GM18861 (cell line): Measurements from ENCODE around the gene FAHD2A.
"Not testable (repeated sequence)": the region's sequence is repeated elsewhere in the genome, so short reads cannot be mapped to it uniquely, and the experiment has no call there.

Source experiments
- ATAC-seq: cut with Tn5 transposase; IDR thresholded peaks from one replicate; pipeline ENCODE4 v1.9.1; 2021; ENCODE audit not compliant: unreplicated experiment

The FAHD2A gene

GRCh38 chr2:95389245-95390119 is 13.0 kb upstream of the FAHD2A start:
- no peak for ATAC-seq

GRCh38 chr2:95390272-95390880 is 12.1 kb upstream of the FAHD2A start:
- no peak for ATAC-seq

GRCh38 chr2:95390881-95391321 is 11.6 kb upstream of the FAHD2A start:
- ATAC-seq: no peak

GRCh38 chr2:95391641-95392310 is 10.7 kb upstream of the FAHD2A start:
- ATAC-seq: no peak

- no peak for ATAC-seq
Observed at GRCh38 chr2:95392320-95392719, 10.2 kb upstream of the FAHD2A start.

GRCh38 chr2:95392730-95393455 is 9.6 kb upstream of the FAHD2A start:
- ATAC-seq: no peak

- no peak for ATAC-seq
Observed at GRCh38 chr2:95393901-95394300, 8.6 kb upstream of the FAHD2A start.

- ATAC-seq: no peak
Observed at GRCh38 chr2:95399061-95399460, 3.4 kb upstream of the FAHD2A start.

GRCh38 chr2:95401480-95401879 is 1.0 kb upstream of the FAHD2A start:
- ATAC-seq: no peak

GRCh38 chr2:95402004-95402369 is 521 bp upstream of the FAHD2A start:
- ATAC-seq: peak; percentile 1

GRCh38 chr2:95403204-95403721 is 755 bp downstream of the FAHD2A start:
- ATAC-seq: peak; percentile 39

GRCh38 chr2:95403824-95404223 is 1.3 kb downstream of the FAHD2A start:
- not testable (repeated sequence) for ATAC-seq

GRCh38 chr2:95404676-95405075 is 2.2 kb downstream of the FAHD2A start:
- ATAC-seq: not testable (repeated sequence)

GRCh38 chr2:95411239-95411638 is 8.7 kb downstream of the FAHD2A start:
- not testable (repeated sequence) for ATAC-seq

- ATAC-seq: peak; percentile 76
Observed at GRCh38 chr2:95414015-95414594, 11.6 kb downstream of the FAHD2A start.

GRCh38 chr2:95415138-95415537 is 12.6 kb downstream of the FAHD2A start:
- ATAC-seq: not testable (repeated sequence)

GRCh38 chr2:95415561-95415960 is 13.1 kb downstream of the FAHD2A start:
- ATAC-seq: not testable (repeated sequence)

- ATAC-seq: not testable (repeated sequence)
Observed at GRCh38 chr2:95427196-95427867, 24.8 kb downstream of the FAHD2A start.

GRCh38 chr2:95429748-95430467 is 27.4 kb downstream of the FAHD2A start:
- ATAC-seq: not testable (repeated sequence)
